Activated CD4-positive, alpha-beta T cell treated with anti-CD3 and anti-CD28 coated beads for 4 hours (primary cell): Measurements from ENCODE around the gene NPAS2.

Source experiments
- DNase-seq, 2 donors: peaks; one replicate each; pipeline ENCODE4 v3.0.0-alpha.2; 2020

Gene NPAS2

GRCh38 chr2:100919316-100919715, 99.4 kb downstream of the NPAS2 start:
- no peak for DNase-seq

- DNase-seq: no peak
These were observed 101.8 kb downstream of the NPAS2 start for GRCh38 chr2:100921685-100922161.

- DNase-seq: no peak
These were observed 103.6 kb downstream of the NPAS2 start for GRCh38 chr2:100923461-100924060.

- no peak for DNase-seq
These were observed 104.2 kb downstream of the NPAS2 start for GRCh38 chr2:100924122-100924519.

DNA sequence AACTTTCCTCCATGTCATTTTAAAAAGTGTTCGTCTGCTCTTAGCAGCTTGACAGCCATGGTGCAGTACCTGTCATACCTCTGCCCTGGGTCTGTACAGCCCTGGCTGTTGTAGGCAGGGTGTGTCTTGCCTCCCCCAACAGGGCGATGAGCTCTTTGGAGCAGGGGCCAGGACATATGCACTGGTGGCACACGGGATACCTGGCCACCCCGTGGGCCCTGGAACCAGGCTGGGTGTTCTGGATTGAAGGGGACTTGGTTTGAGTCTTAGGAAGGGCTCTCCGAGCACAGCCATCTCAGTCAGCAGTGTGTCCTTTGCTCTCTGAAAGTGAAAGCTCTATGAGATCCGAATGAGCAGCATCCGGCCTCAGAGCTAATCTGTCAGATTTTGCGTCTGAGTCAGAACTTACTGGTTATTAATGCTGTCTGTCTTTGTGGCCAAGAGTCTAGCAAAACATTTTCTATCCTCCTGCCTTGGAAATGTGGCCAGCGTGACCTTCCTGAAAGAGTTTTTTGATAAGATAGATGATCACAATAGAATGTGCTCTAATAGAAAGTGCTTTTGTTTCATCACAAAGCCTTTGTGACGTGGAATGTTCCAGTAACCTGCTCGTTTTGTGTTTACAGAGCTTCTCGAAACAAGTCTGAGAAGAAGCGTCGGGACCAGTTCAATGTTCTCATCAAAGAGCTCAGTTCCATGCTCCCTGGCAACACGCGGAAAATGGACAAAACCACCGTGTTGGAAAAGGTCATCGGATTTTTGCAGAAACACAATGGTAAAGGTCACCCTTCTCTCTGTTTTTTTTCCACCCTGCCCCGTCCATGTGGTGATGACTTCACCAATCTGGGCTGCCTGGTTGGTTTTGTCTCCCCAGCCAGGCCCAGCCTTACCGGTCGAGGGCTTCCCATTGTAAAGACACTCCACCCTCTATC, 104.8 kb downstream of the NPAS2 start:
- peak; percentile 11 to 27 for DNase-seq

DNA sequence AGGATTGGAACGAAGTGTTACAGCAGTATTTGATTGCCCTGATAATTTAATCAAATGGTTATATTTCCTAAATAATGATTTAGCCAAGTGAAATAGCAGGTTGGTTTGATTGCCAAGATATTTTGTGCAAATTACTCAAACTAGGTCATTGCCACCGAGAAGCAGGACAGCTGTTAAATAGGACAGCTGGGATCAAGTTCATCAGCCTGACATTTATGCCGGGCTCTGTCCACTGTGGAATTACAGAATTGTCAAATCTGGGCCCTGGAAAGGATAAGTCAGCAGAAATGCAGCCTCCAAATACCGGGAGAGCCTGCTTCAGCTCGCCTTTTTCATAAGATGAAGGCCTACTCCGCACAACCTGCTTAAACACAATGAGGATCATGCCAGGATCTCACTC, 108.3 kb downstream of the NPAS2 start:
- DNase-seq: no peak

DNA sequence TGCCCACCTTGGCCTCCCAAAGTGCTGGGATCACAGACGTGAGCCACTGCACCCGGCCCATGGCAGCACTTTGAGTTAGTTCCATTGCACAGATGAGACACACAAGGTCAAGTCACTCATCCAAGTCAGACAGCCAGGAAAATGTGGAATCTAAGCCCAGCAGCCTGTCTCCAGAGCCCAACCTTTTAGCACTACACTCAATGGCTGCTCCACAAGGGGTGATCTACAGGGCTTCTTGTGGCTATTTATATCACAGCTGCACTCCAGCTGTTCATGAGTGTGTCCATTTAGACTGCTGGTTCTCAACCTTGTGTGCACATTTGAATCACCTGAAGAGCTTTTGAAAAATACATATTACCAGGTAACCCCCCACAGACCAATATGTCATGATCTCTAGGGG, 109.2 kb downstream of the NPAS2 start:
- DNase-seq: no peak

GRCh38 chr2:100934504-100935371, 114.8 kb downstream of the NPAS2 start:
- DNase-seq: no peak

- DNase-seq: no peak
These were observed 115.4 kb downstream of the NPAS2 start for GRCh38 chr2:100935372-100935752.

DNA sequence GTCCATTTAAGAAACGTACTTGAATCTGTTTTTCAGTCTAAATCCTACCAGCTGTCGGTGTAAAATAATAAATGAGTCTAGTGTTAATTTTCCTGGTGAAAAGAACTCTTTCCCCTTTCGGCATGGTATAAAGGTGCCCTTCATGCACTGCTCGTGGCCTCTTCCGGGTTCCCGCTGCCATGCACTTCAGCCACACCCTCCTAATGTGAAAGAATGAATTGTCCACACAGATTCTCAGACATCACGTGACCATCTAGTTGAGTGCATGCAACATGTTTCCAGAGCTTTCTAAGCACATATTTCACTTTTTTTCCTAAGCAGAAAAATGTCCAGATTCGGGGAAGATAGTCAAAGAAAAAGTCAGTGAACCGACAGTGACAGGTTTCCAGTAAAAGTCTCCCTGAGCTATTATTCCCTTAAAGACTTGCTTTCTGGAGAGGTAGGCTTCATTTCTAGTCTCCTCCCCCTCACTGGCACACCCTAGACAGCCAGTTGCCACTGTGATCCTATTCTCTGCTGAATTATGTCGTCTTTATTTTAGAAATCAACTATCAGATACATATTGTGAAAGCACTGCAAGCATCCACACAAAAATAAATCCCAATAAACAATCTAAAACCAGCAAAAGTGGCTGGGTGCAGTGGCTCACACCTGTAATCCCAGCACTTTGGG, 116.3 kb downstream of the NPAS2 start:
- DNase-seq: no peak

- no peak for DNase-seq
These were observed 117.1 kb downstream of the NPAS2 start for GRCh38 chr2:100936972-100937542.

GRCh38 chr2:100938031-100939026, 118.4 kb downstream of the NPAS2 start:
- no peak for DNase-seq

DNA sequence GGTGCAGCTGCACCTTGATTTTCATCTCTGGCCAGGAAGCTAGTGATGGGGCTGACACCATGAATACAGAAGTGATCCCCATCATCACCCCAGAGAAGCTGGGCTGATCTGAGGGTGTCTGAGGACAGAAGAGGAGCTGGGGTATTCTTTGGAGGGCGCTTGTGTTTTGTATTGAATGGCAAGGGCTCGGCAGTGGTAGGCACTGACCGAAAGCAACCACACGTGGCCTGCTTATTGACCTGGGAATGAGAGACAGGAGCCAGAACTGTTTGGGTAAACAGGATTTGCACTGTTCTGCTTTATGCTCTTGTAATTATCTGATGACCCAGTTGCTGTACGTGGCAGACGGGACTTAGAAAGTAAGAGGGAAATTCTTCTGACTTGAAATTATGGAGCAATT, 119.5 kb downstream of the NPAS2 start:
- no peak for DNase-seq

DNA sequence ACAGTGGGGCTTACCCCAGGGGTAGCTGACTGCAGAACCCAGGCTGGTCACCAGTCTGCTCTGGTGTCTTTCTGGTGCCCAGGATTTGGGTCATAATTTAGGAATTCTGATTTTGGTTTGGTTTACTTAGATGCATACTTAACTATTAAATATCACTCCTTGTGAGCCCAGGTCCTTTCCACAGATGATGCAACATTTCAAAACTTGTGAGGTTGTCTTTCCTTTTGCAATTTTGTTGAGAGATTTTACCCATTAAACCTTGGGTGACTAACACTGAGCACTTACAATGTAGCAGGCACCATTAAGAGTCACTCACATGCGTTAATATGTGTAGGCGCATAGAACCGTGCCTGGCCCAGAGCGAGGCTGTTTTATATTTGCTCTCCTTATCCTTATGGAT, 120.3 kb downstream of the NPAS2 start:
- no peak for DNase-seq

- DNase-seq: no peak
These were observed 121.1 kb downstream of the NPAS2 start for GRCh38 chr2:100940766-100941645.

DNA sequence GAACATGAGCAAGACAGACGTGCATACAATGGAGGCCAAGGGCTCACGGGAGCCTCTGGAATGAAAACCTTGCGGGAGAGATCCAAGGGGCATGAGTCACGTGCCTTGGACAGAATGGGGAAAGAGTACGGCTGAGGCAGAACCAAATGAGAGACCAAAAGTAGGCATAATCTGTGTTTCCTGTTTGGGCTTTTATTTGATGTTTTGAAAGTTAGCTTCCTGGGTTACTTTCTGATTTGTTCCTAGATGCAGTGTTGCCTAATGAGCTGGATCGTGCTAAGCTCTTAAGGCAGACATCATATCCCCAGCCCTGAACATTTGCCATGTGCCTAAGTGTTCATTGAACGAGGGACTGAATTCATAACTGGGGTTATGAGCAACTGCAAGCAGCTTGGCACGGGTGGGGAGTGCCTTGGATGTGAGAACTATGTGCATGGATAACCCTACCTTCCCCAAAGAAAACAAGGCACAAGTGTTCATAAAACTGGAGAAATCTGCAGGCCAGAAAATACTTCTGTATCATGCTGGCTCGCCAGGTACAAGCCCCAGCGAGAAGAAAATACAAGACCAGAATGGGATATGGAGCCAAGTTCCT, 121.8 kb downstream of the NPAS2 start:
- no peak for DNase-seq

DNA sequence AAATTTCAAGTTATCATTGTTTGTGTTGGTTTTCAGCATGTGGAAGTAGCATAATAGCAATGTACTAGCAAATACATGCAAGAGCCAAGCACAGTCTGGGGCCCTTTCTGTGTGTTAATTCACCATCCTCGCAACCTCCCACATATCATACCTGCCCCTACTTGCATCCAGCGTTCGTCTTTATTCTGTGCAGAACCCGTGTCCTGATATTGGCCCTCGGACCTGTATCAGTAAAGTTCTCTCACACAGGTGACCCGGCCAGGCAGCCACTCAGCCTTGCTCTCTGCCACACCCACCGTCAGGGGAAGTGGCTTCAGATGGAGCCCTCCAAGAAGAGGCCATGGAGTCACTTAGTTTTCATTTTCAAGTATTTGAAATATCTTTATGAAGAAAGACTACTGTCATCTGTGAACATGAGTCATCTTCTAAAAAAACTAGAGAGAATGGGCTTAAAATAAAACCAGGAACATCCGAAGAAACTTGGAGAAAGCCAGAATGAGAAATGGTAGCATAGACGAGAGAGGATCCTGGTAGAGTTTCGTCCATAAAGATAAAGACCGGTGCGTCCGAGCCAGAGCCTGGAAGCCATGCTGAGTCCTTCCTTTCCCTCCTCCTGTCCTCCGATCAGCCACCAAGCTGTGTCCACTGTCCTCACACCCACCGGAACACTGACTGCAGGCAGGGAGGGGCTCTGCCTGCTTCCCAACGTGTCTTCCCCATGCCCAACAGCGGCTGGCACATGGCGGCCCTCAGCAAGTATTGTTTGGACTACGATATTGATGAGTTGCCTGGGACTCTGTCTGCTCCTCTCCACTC, 124.9 kb downstream of the NPAS2 start:
- DNase-seq: no peak

GRCh38 chr2:100945433-100945740, 125.4 kb downstream of the NPAS2 start:
- no peak for DNase-seq
